SK-N-MC (cell line): ENCODE results near the gene SPTSSB.

Experiments
- DNase-seq: peaks from one replicate; pipeline ENCODE4 v3.0.0-alpha.2; 2011; ENCODE audit warnings: low read depth, low spot score
- H3K27ac ChIP-seq: fragments of 200-600 bp; sonication (generic); 2 replicates; pipeline ENCODE4 v1.5.1; 2016; ENCODE audit warnings: mixed run types
- H3K36me3 ChIP-seq: fragments of 200-600 bp; sonication (generic); 2 replicates; pipeline ENCODE4 v1.6.1; 2017; ENCODE audit warnings: antibody characterized with exemption, low read length, mixed read lengths; ENCODE audit not compliant: insufficient read depth
- H3K4me3 ChIP-seq: fragments of 200-600 bp; sonication (generic); 2 replicates; pipeline ENCODE4 v1.5.1; 2016
- H3K9ac ChIP-seq: fragments of 200-600 bp; sonication (generic); 2 replicates; pipeline ENCODE4 v1.8.0; 2017; ENCODE audit warnings: mixed run types, mixed read lengths; ENCODE audit not compliant: insufficient read length
- H3K9me3 ChIP-seq: fragments of 200-600 bp; sonication (generic); 2 replicates; pipeline ENCODE4 v1.6.1; 2017; ENCODE audit warnings: low read depth, mild to moderate bottlenecking, antibody characterized with exemption, low read length, moderate library complexity, mixed read lengths
- EZH2 ChIP-seq: fragments of 200-600 bp; sonication (generic); IDR thresholded peaks from one replicate; pipeline ENCODE4 v1.6.1; 2017; ENCODE audit warnings: antibody characterized with exemption
- FOXP2 ChIP-seq: optimal IDR thresholded peaks from 2 replicates; pipeline ENCODE3; 2011; ENCODE audit warnings: mild to moderate bottlenecking, moderate library complexity; ENCODE audit not compliant: insufficient read depth; ENCODE audit errors: extremely low read length, control extremely low read depth
- POLR2AphosphoS5 ChIP-seq: IDR thresholded peaks from 2 replicates; pipeline ENCODE4 v1.6.1; 2012; ENCODE audit warnings: mild to moderate bottlenecking, low read depth, low read length, borderline replicate concordance

Gene SPTSSB

GRCh38 chr3:161412123-161412522, 40.8 kb upstream of the SPTSSB start:
- Histone ChIP-seq H3K4me3 (no peak overlapping the region), H3K36me3 (no peaks in the 10 kb centered on the region), H3K9ac (no peak overlapping the region), H3K27ac (no peak overlapping the region), H3K9me3 (no peaks in the 10 kb centered on the region)
- TF ChIP-seq EZH2 (no peak), POLR2AphosphoS5 (no peak), FOXP2 (no peak)
- DNase-seq = no peak

GRCh38 chr3:161409858-161410257, 38.5 kb upstream of the SPTSSB start:
- Histone ChIP-seq H3K9me3 (no peaks in the 10 kb centered on the region), H3K9ac (no peak overlapping the region), H3K36me3 (no peaks in the 10 kb centered on the region), H3K27ac (no peak overlapping the region), H3K4me3 (no peak overlapping the region)
- TF ChIP-seq POLR2AphosphoS5 = no peak
- no peak for TF ChIP-seq FOXP2
- no peak for TF ChIP-seq EZH2
- DNase-seq = no peak

GRCh38 chr3:161409069-161409468, 37.8 kb upstream of the SPTSSB start:
- no peak for DNase-seq
- TF ChIP-seq FOXP2 (no peak), EZH2 (no peak), POLR2AphosphoS5 (no peak)
- H3K27ac ChIP-seq = no peak overlapping the region
- H3K9ac ChIP-seq = no peak overlapping the region
- no peak overlapping the region for H3K4me3 ChIP-seq
- H3K36me3 ChIP-seq = no peaks in the 10 kb centered on the region
- H3K9me3 ChIP-seq = no peaks in the 10 kb centered on the region

GRCh38 chr3:161406594-161407555, 35.6 kb upstream of the SPTSSB start:
- DNase-seq = no peak
- Histone ChIP-seq H3K9ac (no peak overlapping the region), H3K27ac (no peak overlapping the region), H3K9me3 (no peaks in the 10 kb centered on the region), H3K36me3 (no peaks in the 10 kb centered on the region), H3K4me3 (no peak overlapping the region)
- TF ChIP-seq FOXP2 (no peak), POLR2AphosphoS5 (no peak), EZH2 (no peak)

- Histone ChIP-seq H3K36me3 (no peaks in the 10 kb centered on the region), H3K9me3 (no peaks in the 10 kb centered on the region), H3K9ac (no peak overlapping the region), H3K4me3 (no peak overlapping the region), H3K27ac (no peak overlapping the region)
- no peak for TF ChIP-seq POLR2AphosphoS5
- TF ChIP-seq EZH2 = no peak
- no peak for TF ChIP-seq FOXP2
- DNase-seq = no peak
Observed at GRCh38 chr3:161405836-161406235, 34.5 kb upstream of the SPTSSB start.

GRCh38 chr3:161405087-161405486, 33.8 kb upstream of the SPTSSB start:
- Histone ChIP-seq H3K9ac (no peak overlapping the region), H3K27ac (no peak overlapping the region), H3K9me3 (no peaks in the 10 kb centered on the region), H3K4me3 (no peak overlapping the region), H3K36me3 (no peaks in the 10 kb centered on the region)
- DNase-seq = no peak
- TF ChIP-seq POLR2AphosphoS5 (no peak), EZH2 (no peak), FOXP2 (no peak)

GRCh38 chr3:161403251-161403650, 31.9 kb upstream of the SPTSSB start:
- Histone ChIP-seq H3K4me3 (no peak overlapping the region), H3K9ac (no peak overlapping the region), H3K36me3 (no peaks in the 10 kb centered on the region), H3K9me3 (no peaks in the 10 kb centered on the region), H3K27ac (no peak overlapping the region)
- no peak for DNase-seq
- TF ChIP-seq EZH2 (no peak), FOXP2 (no peak), POLR2AphosphoS5 (no peak)

- DNase-seq = peak; percentile 75
- Histone ChIP-seq H3K4me3 (no peak overlapping the region), H3K27ac (no peak overlapping the region), H3K36me3 (no peaks in the 10 kb centered on the region), H3K9me3 (no peaks in the 10 kb centered on the region), H3K9ac (no peak overlapping the region)
- TF ChIP-seq FOXP2 (no peak), POLR2AphosphoS5 (no peak)
Observed at GRCh38 chr3:161401389-161401788, 30.1 kb upstream of the SPTSSB start.
